CD4-positive, alpha-beta T cell treated with Interleukin-6 at 100 ng/mL for 8 hours (primary cell): Measurements from ENCODE around the gene SYT7.
A peak's percentile ranks its signal among the peaks of the same experiment; 100 is the strongest.

Experiments
- DNase-seq: peaks from one replicate; pipeline ENCODE4 v3.0.0-alpha.2; 2020; ENCODE audit warnings: mixed read lengths, low spot score

Gene SYT7

DNA sequence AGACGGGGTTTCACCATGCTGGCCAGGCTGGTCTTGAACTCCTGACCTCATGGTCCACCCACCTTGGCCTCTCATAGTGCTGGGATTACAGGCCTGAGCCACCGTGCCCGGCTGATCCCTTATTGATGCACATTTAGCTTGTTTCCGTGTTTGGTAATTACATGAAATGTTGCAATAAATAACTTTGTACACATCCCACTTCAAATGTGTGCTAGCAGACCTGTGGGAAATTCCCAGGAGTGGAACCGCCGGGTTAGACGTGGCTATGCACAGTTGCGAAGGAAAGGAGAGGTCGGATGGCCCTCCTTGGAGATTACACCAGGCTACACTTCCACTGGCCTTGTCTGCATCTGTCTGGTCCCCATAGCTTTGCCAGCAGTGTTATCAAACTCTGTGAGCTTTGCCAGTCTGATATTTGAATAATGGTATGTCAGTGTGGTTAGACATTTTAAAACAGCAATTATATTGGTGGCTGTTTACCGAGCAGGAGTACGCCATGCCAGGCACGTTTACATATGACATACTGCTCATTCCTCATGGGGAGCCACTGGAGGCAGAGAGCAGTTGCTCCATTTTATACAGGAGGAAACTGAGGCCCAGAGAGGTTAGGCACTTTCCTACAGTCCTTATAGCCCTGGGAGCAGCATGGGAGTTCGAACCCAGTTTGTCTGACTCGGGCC is 27.2 kb upstream of the SYT7 start:
- DNase-seq: no peak

DNA sequence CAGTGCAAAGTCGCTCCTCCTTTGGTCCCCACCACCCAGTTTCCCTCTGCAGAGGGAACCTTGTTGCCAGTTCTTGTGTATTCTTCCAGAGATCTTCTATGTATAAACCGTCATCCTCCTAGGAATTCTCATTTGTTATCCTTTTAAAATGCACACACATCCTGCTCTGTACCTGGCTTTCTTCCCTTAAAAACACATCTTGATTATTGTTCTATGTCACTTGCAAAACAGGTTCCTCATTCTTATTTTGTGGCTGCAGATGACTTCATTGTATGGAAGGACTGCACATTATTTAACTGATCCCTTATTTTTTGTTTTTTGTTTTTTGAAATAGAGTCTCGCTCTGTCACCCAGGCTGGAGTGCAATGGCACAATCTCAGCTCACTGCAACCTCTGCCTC is 26.6 kb upstream of the SYT7 start:
- DNase-seq: no peak

- no peak for DNase-seq
These were observed 22.8 kb upstream of the SYT7 start for GRCh38 chr11:61603667-61604066.

- no peak for DNase-seq
These were observed 22.1 kb upstream of the SYT7 start for GRCh38 chr11:61602775-61603569.

DNA sequence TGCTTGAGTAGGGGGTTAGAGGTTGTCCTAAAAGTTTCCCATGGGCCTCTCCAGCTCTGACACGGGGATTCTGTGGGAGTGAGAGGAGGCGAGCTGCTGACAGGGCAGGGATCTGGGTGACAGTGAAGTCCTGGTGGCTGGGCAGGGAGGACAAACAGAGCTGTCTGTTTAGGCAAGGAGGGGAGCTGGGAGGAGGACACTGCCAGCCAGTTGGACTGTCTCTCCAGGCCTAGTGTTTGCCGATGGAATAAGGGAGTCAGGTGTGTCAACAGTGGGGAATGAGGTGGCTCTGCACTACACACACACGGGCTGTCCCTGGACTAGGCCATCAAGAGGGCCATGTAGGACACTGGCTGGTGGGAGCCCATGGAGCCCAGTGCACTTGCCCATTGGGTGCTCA is 20.6 kb upstream of the SYT7 start:
- DNase-seq: no peak

DNA sequence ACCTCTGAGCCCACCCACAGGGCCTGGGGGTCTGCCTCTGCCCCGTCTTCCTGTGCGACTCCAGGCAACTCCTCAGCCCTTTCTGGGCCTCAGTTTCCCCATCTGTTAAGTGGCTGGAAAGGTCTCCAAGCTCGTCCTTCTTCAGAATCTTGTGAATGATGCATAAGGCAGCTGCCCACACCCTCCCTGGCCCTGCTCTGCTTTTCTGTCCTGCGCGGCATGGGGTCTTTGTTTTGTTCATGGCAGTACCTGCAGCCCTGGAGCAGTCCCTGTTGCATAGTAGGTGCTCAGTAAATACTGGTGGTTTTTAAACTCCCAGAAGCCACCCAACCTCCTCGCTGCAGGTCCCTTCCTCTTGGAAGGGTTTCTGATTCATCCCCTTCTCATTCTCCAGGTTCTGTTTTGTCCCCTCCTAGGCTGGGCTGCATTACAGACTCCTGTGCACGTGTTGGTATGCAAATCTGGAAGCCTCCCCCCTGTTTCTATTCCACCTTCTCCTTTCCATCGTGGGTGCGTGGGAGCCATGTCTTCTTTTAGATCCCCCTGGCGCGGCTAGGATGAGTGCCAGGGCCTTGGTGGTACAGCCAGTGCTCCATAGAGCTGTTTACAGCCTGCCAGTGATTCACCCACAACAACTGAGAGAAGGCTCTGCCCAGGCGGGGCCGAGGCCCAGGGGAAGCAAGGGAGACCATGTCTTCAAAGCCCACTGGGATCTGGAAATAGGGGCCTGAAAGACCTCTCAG is 19.3 kb upstream of the SYT7 start:
- DNase-seq: no peak

DNA sequence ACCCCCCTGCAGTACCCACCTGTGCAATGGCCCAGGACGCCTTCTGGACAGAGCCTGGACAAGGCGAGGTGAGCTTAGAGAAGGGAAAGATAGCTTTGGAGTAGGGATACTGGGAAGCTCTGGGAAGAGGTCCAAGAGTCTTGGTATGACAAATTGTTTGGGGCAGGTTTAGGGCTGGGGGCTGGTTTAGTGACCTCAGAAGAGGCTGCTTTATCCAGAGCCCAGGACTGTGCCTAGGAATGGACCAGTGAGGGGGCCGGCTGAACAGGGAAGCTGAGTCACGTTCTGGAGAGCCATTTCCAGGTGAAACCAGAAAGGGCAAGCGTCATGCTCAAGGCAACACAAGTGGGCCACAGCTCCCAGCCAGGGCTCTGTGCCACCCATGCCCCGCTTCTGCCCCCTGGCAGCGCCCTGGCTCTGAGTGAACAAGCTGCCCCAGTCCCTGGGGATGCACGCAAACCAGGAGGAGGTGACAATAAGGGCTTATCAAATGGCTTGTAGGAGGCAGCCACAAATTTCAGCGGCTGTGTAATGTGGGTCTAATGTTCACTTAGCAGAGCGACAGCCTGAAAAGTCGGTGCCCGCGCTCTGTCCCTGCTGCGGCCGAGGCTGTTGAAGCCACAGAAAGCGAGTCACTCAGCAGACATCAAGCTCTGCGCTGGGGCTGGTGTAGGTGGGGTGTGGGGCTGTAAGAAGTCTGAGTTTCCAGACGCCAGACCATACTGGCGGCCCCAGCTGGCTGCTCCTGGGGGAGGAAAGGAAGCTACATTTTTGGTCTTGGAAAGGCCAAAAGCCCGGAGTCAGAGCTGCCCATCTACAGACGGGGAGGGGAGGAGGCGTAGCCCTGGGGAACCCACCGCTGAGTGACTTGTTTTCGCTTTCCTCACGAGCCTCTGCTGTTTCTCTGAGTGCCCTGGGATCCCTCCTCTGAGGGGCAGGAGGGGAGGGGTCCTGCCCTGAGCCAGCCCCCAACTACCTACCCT is 18.3 kb upstream of the SYT7 start:
- DNase-seq: no peak

- no peak for DNase-seq
These were observed 17.5 kb upstream of the SYT7 start for GRCh38 chr11:61598374-61598773.

- DNase-seq: no peak
These were observed 16.1 kb upstream of the SYT7 start for GRCh38 chr11:61596990-61597389.

DNA sequence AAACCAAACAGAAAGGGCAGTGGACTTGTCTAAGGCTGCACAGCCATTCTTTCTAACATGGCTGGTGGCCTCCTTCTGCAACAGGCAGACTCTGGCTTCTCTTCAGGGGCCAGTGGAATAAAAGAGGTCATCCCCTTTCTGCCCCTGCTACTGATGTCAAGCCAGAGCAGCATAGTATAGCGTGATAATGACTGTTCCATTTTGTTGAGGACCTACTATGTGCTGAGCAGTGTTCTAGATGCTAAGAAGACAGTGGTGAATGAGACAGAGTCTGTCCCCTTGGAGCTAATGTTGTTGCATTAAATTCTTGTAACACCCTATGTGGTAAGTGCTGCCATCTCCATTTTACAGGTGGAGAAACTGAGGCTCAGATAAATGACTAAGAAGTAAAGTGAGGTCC is 15.7 kb upstream of the SYT7 start:
- DNase-seq: no peak

DNA sequence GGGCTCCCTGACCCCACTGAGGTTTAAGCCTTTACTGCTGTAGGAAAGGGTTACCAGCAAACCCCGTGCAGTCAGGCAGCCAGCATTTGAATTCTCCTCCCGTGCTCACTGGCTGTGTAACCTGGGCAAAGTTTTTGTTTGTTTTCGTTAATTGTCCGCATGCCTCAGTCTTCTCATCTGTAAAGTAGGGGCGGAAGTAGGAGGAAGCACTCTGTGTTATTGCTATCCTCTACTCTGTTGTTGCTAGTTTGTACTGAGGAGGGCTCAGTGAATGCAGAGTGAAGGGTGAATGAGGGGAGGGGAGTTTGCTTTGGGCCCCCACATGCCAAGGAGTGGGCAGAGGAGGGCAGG is 14.0 kb upstream of the SYT7 start:
- no peak for DNase-seq

- no peak for DNase-seq
These were observed 12.3 kb upstream of the SYT7 start for GRCh38 chr11:61593151-61593550.

- no peak for DNase-seq
These were observed 11.3 kb upstream of the SYT7 start for GRCh38 chr11:61592176-61592575.

DNA sequence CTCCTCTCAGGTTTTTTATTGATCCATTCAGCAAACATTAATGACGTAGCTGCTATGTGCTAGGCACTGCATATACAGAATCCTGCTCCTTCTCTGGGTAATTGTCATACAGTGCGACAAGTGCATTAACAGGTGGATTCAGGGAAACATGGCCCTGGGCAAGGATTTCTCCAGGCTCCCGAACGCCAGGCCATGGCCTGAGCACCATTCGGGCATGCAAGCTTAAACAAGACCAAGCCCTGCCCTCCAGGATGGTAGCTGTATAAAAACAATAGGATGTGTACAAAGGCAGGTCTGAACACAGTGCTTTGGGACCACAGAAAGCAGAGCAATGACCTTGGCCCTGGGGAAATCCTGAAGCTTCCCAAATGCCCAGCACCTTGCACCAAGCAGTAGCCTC is 9.1 kb upstream of the SYT7 start:
- DNase-seq: no peak

GRCh38 chr11:61588728-61589191 is 7.9 kb upstream of the SYT7 start:
- no peak for DNase-seq

- DNase-seq: peak; percentile 44
These were observed 7.3 kb upstream of the SYT7 start for GRCh38 chr11:61587951-61588727.

DNA sequence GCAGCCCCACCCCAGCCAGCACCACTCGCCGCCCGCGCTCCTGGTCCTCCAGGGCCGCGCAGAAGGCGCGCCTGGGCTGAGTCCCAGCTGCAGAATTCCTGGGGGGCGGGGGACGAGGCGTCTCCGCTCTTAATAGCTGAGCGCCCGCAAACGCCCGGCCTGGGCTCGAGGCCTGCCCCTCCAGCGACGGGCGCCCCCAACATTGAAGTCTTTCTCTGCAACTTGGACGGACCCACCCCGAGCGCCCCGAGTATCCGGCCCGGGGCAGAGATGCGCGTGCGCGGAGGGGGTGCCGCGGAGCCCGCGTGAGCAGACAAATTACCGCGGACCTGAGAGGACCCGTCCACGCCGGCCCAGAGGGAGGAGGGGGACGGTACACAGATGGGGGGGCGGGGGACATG is 6.7 kb upstream of the SYT7 start:
- DNase-seq: peak; percentile 33

GRCh38 chr11:61586792-61587430 is 6.0 kb upstream of the SYT7 start:
- no peak for DNase-seq

- DNase-seq: no peak
These were observed 4.2 kb upstream of the SYT7 start for GRCh38 chr11:61585115-61585514.

DNA sequence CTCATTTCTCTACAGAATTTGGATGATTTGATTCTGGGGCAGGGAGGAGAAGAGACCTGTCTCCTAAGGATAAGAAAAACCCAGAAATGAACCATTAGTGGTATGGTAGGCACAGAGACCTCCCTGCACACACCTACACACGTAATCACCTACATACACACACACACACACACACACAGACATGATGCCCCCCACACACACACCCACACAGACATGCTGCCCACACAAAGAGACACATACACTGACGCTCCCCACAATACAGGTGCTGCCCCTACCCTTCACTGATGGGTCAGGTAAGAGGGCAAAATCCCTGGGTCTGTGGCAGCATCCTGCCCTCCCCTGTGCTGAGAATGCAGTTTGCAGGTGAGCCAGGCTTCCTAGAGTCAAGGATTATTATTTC is 1.1 kb upstream of the SYT7 start:
- no peak for DNase-seq
